GM23248 (cell line): ENCODE measurements around the gene BTAF1. TPM values are rescaled to one million over a fixed set of nuclear protein-coding genes. Genes with fewer than 3 reads are reported as not detected.

ENCODE experiments used
- DNase-seq: peaks from one replicate; pipeline ENCODE4 v3.0.0-alpha.2; 2015
- H2AFZ ChIP-seq: fragments of 200-600 bp; sonication (generic); 2 replicates; pipeline ENCODE4 v1.6.1; 2016; ENCODE audit warnings: antibody characterized with exemption
- H3F3A ChIP-seq: fragments of 200-600 bp; sonication (generic); 2 replicates; pipeline ENCODE4 v1.6.1; 2016; ENCODE audit warnings: mild to moderate bottlenecking, antibody characterized with exemption, mixed run types; ENCODE audit not compliant: insufficient read depth
- H3K27ac ChIP-seq: fragments of 200-600 bp; sonication (generic); 2 replicates; pipeline ENCODE4 v1.5.1; 2016; ENCODE audit warnings: mild to moderate bottlenecking
- H3K27me3 ChIP-seq: fragments of 200-600 bp; sonication (generic); replicated peaks from 2 replicates; pipeline ENCODE4 v1.6.1; 2016; ENCODE audit warnings: mild to moderate bottlenecking; ENCODE audit not compliant: insufficient read depth
- H3K36me3 ChIP-seq: fragments of 200-600 bp; sonication (generic); 2 replicates; pipeline ENCODE4 v1.6.1; 2016; ENCODE audit warnings: low read depth, mild to moderate bottlenecking
- H3K4me1 ChIP-seq: fragments of 200-600 bp; sonication (generic); 2 replicates; pipeline ENCODE4 v1.6.1; 2016; ENCODE audit warnings: mild to moderate bottlenecking; ENCODE audit not compliant: insufficient read depth
- H3K4me2 ChIP-seq: fragments of 200-600 bp; sonication (generic); one replicate; pipeline ENCODE4 v1.6.1; 2016; ENCODE audit warnings: mild to moderate bottlenecking; ENCODE audit not compliant: unreplicated experiment
- H3K4me3 ChIP-seq: fragments of 200-600 bp; sonication (generic); 2 replicates; pipeline ENCODE4 v1.5.1; 2016; ENCODE audit warnings: mild to moderate bottlenecking
- H3K79me2 ChIP-seq: fragments of 200-600 bp; sonication (generic); 2 replicates; pipeline ENCODE4 v1.6.1; 2016; ENCODE audit warnings: mild to moderate bottlenecking; ENCODE audit not compliant: insufficient read depth
- H3K9ac ChIP-seq: fragments of 200-600 bp; sonication (generic); 2 replicates; pipeline ENCODE4 v1.6.1; 2016; ENCODE audit warnings: mild to moderate bottlenecking
- H3K9me2 ChIP-seq: fragments of 200-600 bp; sonication (generic); 2 replicates; pipeline ENCODE4 v1.6.1; 2016; ENCODE audit warnings: mixed run types, mild to moderate bottlenecking, moderate library complexity; ENCODE audit not compliant: insufficient read depth
- H3K9me3 ChIP-seq: fragments of 200-600 bp; sonication (generic); one replicate; pipeline ENCODE4 v1.6.1; 2017; ENCODE audit warnings: low read depth
- H4K20me1 ChIP-seq: fragments of 200-600 bp; sonication (generic); 2 replicates; pipeline ENCODE4 v1.6.0; 2016; ENCODE audit not compliant: insufficient read depth
- EZH2 ChIP-seq: fragments of 200-600 bp; sonication (generic); IDR thresholded peaks from 2 replicates; pipeline ENCODE4 v1.6.1; 2018; ENCODE audit warnings: antibody characterized with exemption, mild to moderate bottlenecking; ENCODE audit not compliant: insufficient read depth, poor library complexity, severe bottlenecking
- EZH2phosphoT487 ChIP-seq: fragments of 200-600 bp; sonication (generic); IDR thresholded peaks from 2 replicates; pipeline ENCODE4 v1.6.1; 2018; ENCODE audit warnings: antibody characterized with exemption, moderate library complexity, mild to moderate bottlenecking, low read depth; ENCODE audit not compliant: insufficient read depth
- WGBS, 2 experiments: methylation state at CpG; one replicate each; pipeline ENCODE4 v1.1.6; 2015 to 2017; ENCODE audit warnings: low lambda C conversion rate in 2 of 2, low coverage in 1 of 2; ENCODE audit errors: missing lambda C conversion rate in 2 of 2; 5-methylcytosine and 5-hydroxymethylcytosine counted together
- in situ Hi-C: fragments of 300-500 bp; cut with MboI; formaldehyde crosslinking; loops from 2 replicates; pipeline ENCODE4 v1.15.0; 2020
- polyA plus RNA-seq: library from polyadenylated mRNA; unstranded; fragments of >200 nt; fragmentation: Nextera tagmentation; extraction: Ambion mirVana; gene quantifications from 2 replicates; pipeline ENCODE4 v1.2.1, GENCODE V29; 2016
- total RNA-seq: library from RNA; depleted of rRNA; stranded (reverse); fragments of >200 nt; shearing (Covaris generic); gene quantifications from 2 replicates; pipeline ENCODE4 v1.2.3, GENCODE V29; 2014

Gene BTAF1
- total and polyA plus RNA-seq, 2 experiments from 2014 or later: 17.0 to 29.2 TPM

DNA sequence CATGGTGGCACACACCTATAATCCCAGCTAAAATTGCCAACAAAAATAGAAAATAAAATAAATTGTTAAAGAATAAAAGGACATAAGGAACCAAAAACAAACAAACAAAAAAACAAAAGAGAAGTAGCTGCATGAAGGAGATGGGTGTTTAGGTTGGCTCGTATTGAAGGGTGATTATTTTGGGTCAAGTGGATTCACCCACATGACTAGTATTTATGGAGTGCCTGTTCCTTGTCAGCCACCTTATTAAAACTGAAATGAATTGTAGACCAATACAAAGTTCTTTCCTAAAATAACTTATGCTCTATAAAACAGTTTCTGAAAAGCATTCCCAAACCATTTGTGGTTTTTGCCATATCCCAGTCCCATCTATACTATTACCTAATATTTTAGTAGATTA is 138.7 kb downstream of the BTAF1 start:
- no peak overlapping the region for H3K27ac ChIP-seq
- 95 to 100% methylated on average over 1 of the region's 1 CpG for WGBS, 2 experiments
- H3F3A ChIP-seq: 0 out of 2 replicates have a peak, but pooled peaks cover 4% of the 10 kb centered on the region
- H3K4me1 ChIP-seq: peaks cover 5% of the 10 kb centered on the region; the same call in 1 of the 2 replicates
- H3K4me2 ChIP-seq: no peak overlapping the region
- no peak for TF ChIP-seq EZH2
- no peak for TF ChIP-seq EZH2phosphoT487
- no peaks in the 10 kb centered on the region for H3K9me3 ChIP-seq
- H2AFZ ChIP-seq: no peak overlapping the region
- H3K4me3 ChIP-seq: no peak overlapping the region
- in situ Hi-C loops: no loop called here
- DNase-seq: no peak
- H3K9me2 ChIP-seq: no peaks in the 10 kb centered on the region
- no peak overlapping the region for H3K9ac ChIP-seq
- no peaks in the 10 kb centered on the region for H4K20me1 ChIP-seq
- H3K36me3 ChIP-seq: no peaks in the 10 kb centered on the region
- no peaks in the 10 kb centered on the region for H3K79me2 ChIP-seq
- no peaks in the 10 kb centered on the region for H3K27me3 ChIP-seq

DNA sequence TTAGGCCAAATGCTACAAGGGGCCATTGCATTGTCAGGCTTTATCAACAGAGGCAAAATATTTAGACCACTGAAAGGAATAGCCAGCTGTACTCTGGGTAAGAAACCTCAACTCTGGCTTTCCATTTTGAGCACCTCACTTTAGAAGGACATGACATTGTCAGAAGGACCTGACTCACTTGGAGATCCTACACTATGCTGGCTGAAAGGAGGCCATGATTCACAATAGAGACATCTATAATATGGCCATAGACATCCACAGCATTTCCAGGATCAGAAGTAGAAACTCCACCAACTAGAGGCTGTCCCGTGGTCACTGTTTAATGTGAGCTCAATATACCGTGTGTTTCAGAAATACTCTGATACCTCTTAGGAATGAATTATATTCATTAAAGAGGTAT is 140.9 kb downstream of the BTAF1 start:
- H3K9me3 ChIP-seq: no peaks in the 10 kb centered on the region
- TF ChIP-seq EZH2phosphoT487 (no peak), EZH2 (no peak)
- no peaks in the 10 kb centered on the region for H3K27me3 ChIP-seq
- 86 to 95% methylated on average over 2 of the region's 2 CpGs for WGBS, 2 experiments
- H3K9ac ChIP-seq: no peak overlapping the region
- 0 out of 2 replicates have a peak, but pooled peaks cover 4% of the 10 kb centered on the region for H3F3A ChIP-seq
- H3K4me2 ChIP-seq: no peak overlapping the region
- H3K27ac ChIP-seq: no peak overlapping the region
- H3K36me3 ChIP-seq: no peaks in the 10 kb centered on the region
- H4K20me1 ChIP-seq: no peaks in the 10 kb centered on the region
- no peak overlapping the region for H2AFZ ChIP-seq
- H3K4me1 ChIP-seq: peaks cover 5% of the 10 kb centered on the region; the same call in 1 of the 2 replicates
- H3K4me3 ChIP-seq: no peak overlapping the region
- H3K79me2 ChIP-seq: no peaks in the 10 kb centered on the region
- in situ Hi-C loops: no loop called here
- H3K9me2 ChIP-seq: no peaks in the 10 kb centered on the region
- peak; percentile 37 for DNase-seq

DNA sequence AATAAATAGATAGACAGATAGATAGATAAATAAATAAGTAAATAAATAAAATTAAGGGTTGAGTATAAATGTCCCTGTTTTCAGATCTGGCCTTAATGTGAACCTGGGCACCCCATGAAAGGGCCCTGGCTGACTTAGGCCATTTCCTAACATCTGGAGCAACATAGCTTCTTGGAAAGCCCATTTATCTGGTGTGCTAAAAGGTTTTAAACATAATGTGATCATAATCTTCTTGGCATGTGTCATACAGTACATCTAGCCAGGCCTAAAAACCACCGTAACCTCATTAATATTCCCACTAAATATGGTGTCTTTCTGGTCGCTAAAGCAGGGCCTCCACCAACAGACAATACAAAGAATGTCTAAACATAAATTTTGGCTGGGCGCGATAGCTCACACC is 142.8 kb downstream of the BTAF1 start:
- no peaks in the 10 kb centered on the region for H3K79me2 ChIP-seq
- in situ Hi-C loops: no loop called here
- no peak overlapping the region for H3K27ac ChIP-seq
- no peaks in the 10 kb centered on the region for H3K9me2 ChIP-seq
- no peaks in the 10 kb centered on the region for H4K20me1 ChIP-seq
- no peak for DNase-seq
- WGBS, 2 experiments: 82 to 88% methylated on average over 4 of the region's 4 CpGs
- TF ChIP-seq EZH2 (no peak), EZH2phosphoT487 (no peak)
- H3K4me3 ChIP-seq: no peak overlapping the region
- H3K4me2 ChIP-seq: no peak overlapping the region
- no peak overlapping the region for H3K9ac ChIP-seq
- H3K4me1 ChIP-seq: peaks cover 5% of the 10 kb centered on the region; the same call in 1 of the 2 replicates
- no peaks in the 10 kb centered on the region for H3K36me3 ChIP-seq
- H3K9me3 ChIP-seq: no peaks in the 10 kb centered on the region
- H2AFZ ChIP-seq: no peak overlapping the region
- 0 out of 2 replicates have a peak, but pooled peaks cover 4% of the 10 kb centered on the region for H3F3A ChIP-seq
- no peaks in the 10 kb centered on the region for H3K27me3 ChIP-seq

DNA sequence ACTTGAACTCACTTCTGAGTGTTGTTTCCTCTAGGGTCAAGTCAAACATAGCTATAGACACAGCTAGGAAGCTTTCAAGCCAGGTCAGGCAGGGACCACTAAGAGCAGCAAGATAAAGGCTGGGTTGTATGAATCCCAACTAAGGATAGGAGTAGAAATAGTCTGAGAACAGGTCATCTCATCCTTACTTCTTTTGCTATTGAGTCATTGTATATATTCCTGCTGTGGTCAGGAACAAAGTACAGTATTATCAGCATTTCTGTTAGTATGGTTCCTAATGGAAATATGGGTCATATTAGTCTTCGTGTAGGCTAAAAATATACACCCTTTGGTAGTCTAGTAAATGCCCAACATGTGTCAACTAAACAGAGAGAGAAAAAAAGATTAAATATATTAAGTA is 145.3 kb downstream of the BTAF1 start:
- no peak overlapping the region for H3K9ac ChIP-seq
- peaks cover 5% of the 10 kb centered on the region; the same call in 1 of the 2 replicates for H3K4me1 ChIP-seq
- no peak overlapping the region for H3K4me3 ChIP-seq
- no peak overlapping the region for H2AFZ ChIP-seq
- H3K9me3 ChIP-seq: no peaks in the 10 kb centered on the region
- H3K9me2 ChIP-seq: no peaks in the 10 kb centered on the region
- TF ChIP-seq EZH2 (no peak), EZH2phosphoT487 (no peak)
- no peak overlapping the region for H3K4me2 ChIP-seq
- H3K79me2 ChIP-seq: no peaks in the 10 kb centered on the region
- H3F3A ChIP-seq: 0 out of 2 replicates have a peak, but pooled peaks cover 4% of the 10 kb centered on the region
- H4K20me1 ChIP-seq: no peaks in the 10 kb centered on the region
- no peaks in the 10 kb centered on the region for H3K36me3 ChIP-seq
- WGBS, 2 experiments: 66 to 72% methylated on average over 1 of the region's 1 CpG
- in situ Hi-C loops: no loop called here
- DNase-seq: peak; percentile 44
- no peak overlapping the region for H3K27ac ChIP-seq
- H3K27me3 ChIP-seq: no peaks in the 10 kb centered on the region
